DND-41 (cell line): Measurements from ENCODE around the gene CD99L2.

Source experiments
- ATAC-seq: fragments of 200-7000 bp; cut with Tn5 transposase; 3 replicates; pipeline ENCODE4 v1.9.1; 2021; ENCODE audit warnings: low read depth; ENCODE audit not compliant: insufficient read depth
- DNase-seq: peaks from one replicate; pipeline ENCODE4 v3.0.0-alpha.2; 2020
- H2AFZ ChIP-seq: 2 replicates; pipeline ENCODE4 v1.6.0; 2012; ENCODE audit warnings: low read depth, low read length
- H3K27ac ChIP-seq: 2 replicates; pipeline ENCODE4 v1.5.1; 2012; ENCODE audit warnings: low read length, inconsistent platforms
- H3K27me3 ChIP-seq: fragments of 200-600 bp; sonication (generic); 2 replicates; pipeline ENCODE4 v1.6.0; 2012; ENCODE audit warnings: low read length, mild to moderate bottlenecking, inconsistent platforms; ENCODE audit not compliant: insufficient read depth, poor library complexity
- H3K36me3 ChIP-seq: 2 replicates; pipeline ENCODE4 v1.5.1; 2012; ENCODE audit warnings: low read length, inconsistent platforms; ENCODE audit not compliant: insufficient read depth
- H3K4me1 ChIP-seq: 2 replicates; pipeline ENCODE4 v1.5.1; 2012; ENCODE audit warnings: mild to moderate bottlenecking, low read length; ENCODE audit not compliant: insufficient read depth
- H3K4me2 ChIP-seq: 2 replicates; pipeline ENCODE4 v1.6.0; 2012; ENCODE audit warnings: mild to moderate bottlenecking, moderate library complexity, low read length, inconsistent platforms; ENCODE audit not compliant: insufficient read depth
- H3K4me3 ChIP-seq, 2 experiments: fragments of 200-600 bp in 1 of 2; shearing (Covaris generic) in 1 of 2; 2 replicates each; pipeline ENCODE4 v1.5.1; 2012 to 2016; ENCODE audit warnings: inconsistent platforms in 2 of 2, low read length in 2 of 2, mild to moderate bottlenecking in 2 of 2, low read depth in 1 of 2, moderate library complexity in 1 of 2
- H3K79me2 ChIP-seq: 2 replicates; pipeline ENCODE4 v1.6.0; 2012; ENCODE audit warnings: low read length, inconsistent platforms; ENCODE audit not compliant: insufficient read depth
- H3K9ac ChIP-seq: 2 replicates; pipeline ENCODE4 v1.6.0; 2012; ENCODE audit warnings: low read depth, mild to moderate bottlenecking, inconsistent platforms, low read length, moderate library complexity
- H3K9me3 ChIP-seq: 2 replicates; pipeline ENCODE4 v1.5.1; 2012; ENCODE audit warnings: low read length, moderate library complexity, mild to moderate bottlenecking, inconsistent platforms; ENCODE audit not compliant: insufficient read depth, severe bottlenecking
- H4K20me1 ChIP-seq: 2 replicates; pipeline ENCODE4 v1.6.0; 2012; ENCODE audit warnings: low read length; ENCODE audit not compliant: insufficient read depth
- CTCF ChIP-seq: IDR thresholded peaks from 2 replicates; pipeline ENCODE4 v1.5.1; 2012; ENCODE audit warnings: borderline replicate concordance, low read length, moderate library complexity, mild to moderate bottlenecking; ENCODE audit not compliant: poor library complexity, severe bottlenecking; ENCODE audit errors: extremely low read depth
- EZH2 ChIP-seq: IDR thresholded peaks from 3 replicates; pipeline ENCODE4 v1.6.1; 2012; ENCODE audit warnings: borderline replicate concordance, low read depth, mild to moderate bottlenecking, moderate library complexity, low read length, inconsistent platforms; ENCODE audit not compliant: severe bottlenecking

Gene CD99L2

GRCh38 chrX:150868625-150869024 is 29.8 kb downstream of the CD99L2 start:
- Histone ChIP-seq H3K4me2 (no peak overlapping the region), H3K4me3 (no peak overlapping the region), H2AFZ (no peak overlapping the region), H3K79me2 (peaks cover 4% of the 10 kb centered on the region; the same call in 1 of the 2 replicates), H3K36me3 (peaks cover 4% of the 10 kb centered on the region; the same call in 1 of the 2 replicates), H3K9me3 (no peaks in the 10 kb centered on the region), H3K27ac (no peak overlapping the region), H4K20me1 (peaks cover 4% of the 10 kb centered on the region), H3K9ac (no peak overlapping the region), H3K27me3 (no peaks in the 10 kb centered on the region), H3K4me1 (no peaks in the 10 kb centered on the region)
- TF ChIP-seq EZH2 (no peak), CTCF (no peak)
- DNase-seq (no peak), ATAC-seq (no peak)

- Histone ChIP-seq H3K9ac (no peak overlapping the region), H3K9me3 (no peaks in the 10 kb centered on the region), H3K27me3 (no peaks in the 10 kb centered on the region), H3K4me2 (no peak overlapping the region), H2AFZ (no peak overlapping the region), H3K79me2 (no peaks in the 10 kb centered on the region), H4K20me1 (no peaks in the 10 kb centered on the region), H3K4me3 (no peak overlapping the region), H3K36me3 (peaks cover 4% of the 10 kb centered on the region; the same call in 1 of the 2 replicates), H3K4me1 (no peaks in the 10 kb centered on the region), H3K27ac (no peak overlapping the region)
- ATAC-seq: no peak
- DNase-seq: no peak
- TF ChIP-seq EZH2 (no peak), CTCF (no peak)
Measured at GRCh38 chrX:150864127-150864526, 34.3 kb downstream of the CD99L2 start.

- Histone ChIP-seq H3K9ac (no peak overlapping the region), H3K9me3 (no peaks in the 10 kb centered on the region), H3K27ac (no peak overlapping the region), H3K4me2 (no peak overlapping the region), H3K79me2 (no peaks in the 10 kb centered on the region), H3K4me3 (no peak overlapping the region), H3K4me1 (no peaks in the 10 kb centered on the region), H3K27me3 (no peaks in the 10 kb centered on the region), H3K36me3 (peaks cover 4% of the 10 kb centered on the region; the same call in 1 of the 2 replicates), H2AFZ (no peak overlapping the region), H4K20me1 (no peaks in the 10 kb centered on the region)
- TF ChIP-seq EZH2: no peak
- TF ChIP-seq CTCF: no peak
- DNase-seq (no peak), ATAC-seq (no peak)
Measured at GRCh38 chrX:150863191-150863590, 35.3 kb downstream of the CD99L2 start.

- Histone ChIP-seq H3K36me3 (no peaks in the 10 kb centered on the region), H3K4me3 (no peak overlapping the region), H3K27ac (no peak overlapping the region), H3K27me3 (no peaks in the 10 kb centered on the region), H3K4me1 (no peaks in the 10 kb centered on the region), H3K79me2 (no peaks in the 10 kb centered on the region), H2AFZ (no peak overlapping the region), H3K4me2 (no peak overlapping the region), H3K9me3 (no peaks in the 10 kb centered on the region), H4K20me1 (no peaks in the 10 kb centered on the region), H3K9ac (no peak overlapping the region)
- ATAC-seq: no peak
- TF ChIP-seq EZH2 (no peak), CTCF (no peak)
- no peak for DNase-seq
Measured at GRCh38 chrX:150857453-150857852, 41.0 kb downstream of the CD99L2 start.
